ENCODE data around the gene BMP8A.

- TF ChIP-seq EZH2 (IDR thresholded peaks at IDR 0.05; ENCODE audit: low read length, unreplicated experiment) (no peak), CTCF (conservative IDR thresholded peaks at IDR 0.05; ENCODE audit: low read depth, low read length) (no peak), EZH2phosphoT487 (IDR thresholded peaks at IDR 0.05; ENCODE audit: borderline replicate concordance, low read length) (no peak)
Observed at GRCh38 chr1:39540504-39541031, 49.1 kb downstream of the BMP8A start.

Data from PC-3 (cell line).